ENCODE measurements around the gene ADGRD2. TPM values are rescaled to one million over a fixed set of nuclear protein-coding genes. Genes with fewer than 3 reads are reported as not detected.

ADGRD2 gene
- polyA plus RNA-seq, 4 donors = not detected

DNA sequence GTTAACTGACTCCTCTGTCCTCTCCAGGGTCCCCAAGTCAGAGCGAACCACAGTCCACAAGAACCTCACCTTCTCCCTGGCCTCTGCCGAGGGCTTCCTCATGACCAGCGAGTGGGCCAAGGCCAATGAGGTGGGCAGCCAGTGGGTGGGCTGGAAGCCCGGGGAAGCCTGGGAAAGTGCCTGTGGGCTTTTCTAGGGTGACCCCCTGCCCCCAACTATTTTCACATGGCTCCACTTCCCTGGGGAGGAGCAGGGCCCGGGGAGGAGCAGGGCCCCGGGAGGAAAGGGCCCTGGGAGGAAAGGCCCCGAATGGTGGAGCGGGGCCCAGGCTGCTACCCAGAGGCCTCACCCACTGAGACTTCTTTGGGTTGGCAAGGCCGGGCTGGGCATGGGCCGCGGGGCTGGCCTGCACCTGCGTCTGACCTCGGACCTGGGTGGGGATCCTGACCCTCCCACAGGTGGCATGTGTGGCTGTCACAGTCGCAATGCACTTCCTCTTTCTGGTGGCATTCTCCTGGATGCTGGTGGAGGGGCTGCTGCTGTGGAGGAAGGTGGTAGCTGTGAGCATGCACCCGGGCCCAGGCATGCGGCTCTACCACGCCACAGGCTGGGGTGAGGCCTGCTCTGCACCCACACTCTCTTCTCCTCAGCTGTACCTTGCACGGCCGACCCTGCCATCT is 17.9 kb downstream of the ADGRD2 start:
- H3K27ac ChIP-seq (ENCODE audit: low read depth in 1 of 3, low read length in 2 of 3) = no peak overlapping the region
- H3K4me1 ChIP-seq (ENCODE audit: control insufficient read depth in 3 of 3, insufficient read depth in 2 of 3, low read depth in 1 of 3, low read length in 2 of 3) = no peaks in the 10 kb centered on the region
- 68 to 83% (median 82%) methylated on average over 17 to 19 of the region's 19 CpGs for WGBS, 3 donors
- FAIRE-seq (no peak), DNase-seq (no peak)
- H3K4me3 ChIP-seq (ENCODE audit: low read depth in 1 of 3, low read length in 3 of 3) = no peak overlapping the region
- peaks cover 0 to 5% (median 0%) of the 10 kb centered on the region in 3 donors for H3K27me3 ChIP-seq (ENCODE audit: control insufficient read depth in 3 of 3, insufficient read depth in 3 of 3, low read length in 3 of 3)
- no peaks in the 10 kb centered on the region for H3K36me3 ChIP-seq (ENCODE audit: control insufficient read depth in 3 of 3, insufficient read depth in 2 of 3, low read depth in 1 of 3, low read length in 3 of 3)
- no peaks in the 10 kb centered on the region for H3K9me3 ChIP-seq (ENCODE audit: control insufficient read depth in 2 of 2, insufficient read depth in 1 of 2, low read depth in 1 of 2, low read length in 1 of 2)

DNA sequence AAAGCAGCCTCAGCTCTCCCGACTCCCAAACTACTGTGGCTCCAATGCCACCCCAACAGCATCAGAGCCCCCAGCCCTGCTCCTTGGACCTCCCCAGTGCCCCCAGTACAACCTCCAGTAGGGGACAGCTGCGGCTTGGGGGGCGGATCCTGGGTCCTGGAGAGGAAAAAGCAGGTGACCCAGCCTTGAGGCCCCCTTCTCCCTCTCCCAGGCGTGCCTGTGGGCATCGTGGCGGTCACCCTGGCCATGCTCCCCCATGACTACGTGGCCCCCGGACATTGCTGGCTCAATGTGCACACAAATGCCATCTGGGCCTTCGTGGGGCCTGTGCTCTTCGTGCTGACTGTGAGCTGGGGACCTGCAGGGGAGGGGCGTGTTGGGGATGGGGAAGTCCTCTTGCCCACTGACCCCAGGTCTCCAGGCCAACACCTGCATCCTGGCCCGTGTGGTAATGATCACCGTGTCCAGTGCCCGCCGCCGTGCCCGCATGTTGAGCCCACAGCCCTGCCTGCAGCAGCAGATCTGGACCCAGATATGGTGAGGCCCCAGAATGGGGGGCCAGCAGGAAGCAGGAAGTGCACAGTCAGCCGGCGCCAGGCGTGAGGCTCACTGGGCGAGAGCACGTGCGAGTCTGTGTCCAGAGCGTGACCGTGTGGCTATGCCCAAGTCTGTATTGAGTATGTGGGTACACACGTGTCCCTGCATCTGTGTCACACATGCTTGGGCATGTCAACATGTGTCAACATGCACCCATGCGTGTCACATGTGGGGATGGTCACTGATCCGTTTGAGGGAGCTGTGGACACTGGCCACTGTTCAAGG is 19.0 kb downstream of the ADGRD2 start:
- Histone ChIP-seq H3K36me3 (ENCODE audit: control insufficient read depth in 3 of 3, insufficient read depth in 2 of 3, low read depth in 1 of 3, low read length in 3 of 3) (no peaks in the 10 kb centered on the region), H3K27me3 (ENCODE audit: control insufficient read depth in 3 of 3, insufficient read depth in 3 of 3, low read length in 3 of 3) (peaks cover 0 to 5% (median 2%) of the 10 kb centered on the region in 3 donors), H3K4me3 (ENCODE audit: low read depth in 1 of 3, low read length in 3 of 3) (no peak overlapping the region), H3K9me3 (ENCODE audit: control insufficient read depth in 2 of 2, insufficient read depth in 1 of 2, low read depth in 1 of 2, low read length in 1 of 2) (no peaks in the 10 kb centered on the region), H3K4me1 (ENCODE audit: control insufficient read depth in 3 of 3, insufficient read depth in 2 of 3, low read depth in 1 of 3, low read length in 2 of 3) (no peaks in the 10 kb centered on the region), H3K27ac (ENCODE audit: low read depth in 1 of 3, low read length in 2 of 3) (no peak overlapping the region)
- WGBS, 3 donors = 74 to 86% (median 80%) methylated on average over 26 to 28 of the region's 28 CpGs
- FAIRE-seq = no peak
- DNase-seq = no peak

DNA sequence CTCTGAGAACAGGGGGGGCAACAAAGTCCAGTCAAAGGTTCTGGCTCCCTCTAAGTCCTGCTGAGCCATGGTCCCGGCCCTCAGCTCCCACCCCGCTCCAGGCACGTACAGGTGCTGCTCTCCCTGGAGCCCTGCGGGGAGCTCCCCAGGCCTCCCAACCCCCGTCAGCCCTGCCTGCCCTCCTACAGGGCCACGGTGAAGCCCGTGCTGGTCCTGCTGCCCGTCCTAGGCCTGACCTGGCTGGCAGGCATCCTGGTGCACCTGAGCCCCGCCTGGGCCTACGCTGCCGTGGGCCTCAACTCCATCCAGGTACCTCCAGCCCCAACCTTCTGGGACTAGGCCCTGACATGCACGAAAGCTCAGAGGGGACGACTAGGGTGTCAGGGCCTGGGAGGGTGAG is 20.1 kb downstream of the ADGRD2 start:
- Histone ChIP-seq H3K36me3 (ENCODE audit: control insufficient read depth in 3 of 3, insufficient read depth in 2 of 3, low read depth in 1 of 3, low read length in 3 of 3) (no peaks in the 10 kb centered on the region), H3K27ac (ENCODE audit: low read depth in 1 of 3, low read length in 2 of 3) (no peak overlapping the region), H3K4me3 (ENCODE audit: low read depth in 1 of 3, low read length in 3 of 3) (no peak overlapping the region), H3K9me3 (ENCODE audit: control insufficient read depth in 2 of 2, insufficient read depth in 1 of 2, low read depth in 1 of 2, low read length in 1 of 2) (no peaks in the 10 kb centered on the region), H3K4me1 (ENCODE audit: control insufficient read depth in 3 of 3, insufficient read depth in 2 of 3, low read depth in 1 of 3, low read length in 2 of 3) (no peaks in the 10 kb centered on the region), H3K27me3 (ENCODE audit: control insufficient read depth in 3 of 3, insufficient read depth in 3 of 3, low read length in 3 of 3) (peaks cover 0 to 8% (median 2%) of the 10 kb centered on the region in 3 donors)
- FAIRE-seq = no peak
- WGBS, 3 donors = 82 to 89% (median 87%) methylated on average over 13 of the region's 13 CpGs
- no peak for DNase-seq

DNA sequence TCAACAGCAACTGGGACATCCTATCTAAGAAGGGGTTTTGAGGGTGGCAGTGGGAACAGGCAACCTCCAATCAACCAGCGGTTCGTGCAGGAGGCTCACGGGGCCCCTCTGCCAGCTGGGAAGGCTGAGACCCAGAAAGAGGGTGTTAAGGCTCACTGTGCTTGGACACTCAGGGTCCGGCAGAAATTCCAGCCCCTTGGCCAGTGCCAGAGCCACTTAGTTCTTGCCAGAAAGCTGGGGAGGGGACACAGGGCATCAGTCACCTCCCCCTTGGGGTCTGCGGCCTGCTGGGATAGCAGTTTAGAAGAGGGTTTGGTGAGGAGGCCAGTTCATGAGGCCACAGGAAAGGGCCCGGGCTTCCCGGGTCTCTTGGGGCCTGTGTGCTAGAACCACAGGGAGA is 20.5 kb downstream of the ADGRD2 start:
- WGBS, 3 donors = 77 to 88% (median 84%) methylated on average over 7 of the region's 7 CpGs
- Histone ChIP-seq H3K9me3 (ENCODE audit: control insufficient read depth in 2 of 2, insufficient read depth in 1 of 2, low read depth in 1 of 2, low read length in 1 of 2) (no peaks in the 10 kb centered on the region), H3K4me3 (ENCODE audit: low read depth in 1 of 3, low read length in 3 of 3) (no peak overlapping the region), H3K36me3 (ENCODE audit: control insufficient read depth in 3 of 3, insufficient read depth in 2 of 3, low read depth in 1 of 3, low read length in 3 of 3) (no peaks in the 10 kb centered on the region), H3K27ac (ENCODE audit: low read depth in 1 of 3, low read length in 2 of 3) (no peak overlapping the region), H3K4me1 (ENCODE audit: control insufficient read depth in 3 of 3, insufficient read depth in 2 of 3, low read depth in 1 of 3, low read length in 2 of 3) (no peaks in the 10 kb centered on the region), H3K27me3 (ENCODE audit: control insufficient read depth in 3 of 3, insufficient read depth in 3 of 3, low read length in 3 of 3) (peaks cover 0 to 8% (median 2%) of the 10 kb centered on the region in 3 donors)
- no peak for FAIRE-seq
- no peak for DNase-seq

DNA sequence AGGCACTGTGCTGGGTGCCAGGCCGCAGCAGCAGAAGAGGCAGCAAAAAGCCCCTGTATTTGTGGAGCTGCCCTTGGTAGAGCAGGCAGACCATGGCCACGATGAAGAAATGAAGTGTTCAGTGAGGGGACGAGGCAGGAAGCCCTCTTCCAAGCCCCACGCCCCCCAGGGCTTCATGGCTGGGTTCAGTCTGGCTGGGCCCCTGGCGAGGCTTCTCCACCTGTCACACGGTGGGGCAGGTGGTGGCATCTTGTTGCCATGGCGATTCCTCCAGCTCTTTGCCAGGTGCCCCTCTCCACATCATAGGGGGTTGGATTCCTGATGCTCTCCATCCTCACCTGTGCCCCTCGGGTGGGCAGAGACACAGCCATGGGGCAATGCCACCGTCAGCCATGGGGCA is 21.5 kb downstream of the ADGRD2 start:
- Histone ChIP-seq H3K4me1 (ENCODE audit: control insufficient read depth in 3 of 3, insufficient read depth in 2 of 3, low read depth in 1 of 3, low read length in 2 of 3) (no peaks in the 10 kb centered on the region), H3K27me3 (ENCODE audit: control insufficient read depth in 3 of 3, insufficient read depth in 3 of 3, low read length in 3 of 3) (peaks cover 0 to 17% (median 2%) of the 10 kb centered on the region in 3 donors), H3K36me3 (ENCODE audit: control insufficient read depth in 3 of 3, insufficient read depth in 2 of 3, low read depth in 1 of 3, low read length in 3 of 3) (no peaks in the 10 kb centered on the region), H3K9me3 (ENCODE audit: control insufficient read depth in 2 of 2, insufficient read depth in 1 of 2, low read depth in 1 of 2, low read length in 1 of 2) (no peaks in the 10 kb centered on the region), H3K27ac (ENCODE audit: low read depth in 1 of 3, low read length in 2 of 3) (no peak overlapping the region), H3K4me3 (ENCODE audit: low read depth in 1 of 3, low read length in 3 of 3) (no peak overlapping the region)
- DNase-seq (no peak), FAIRE-seq (no peak)
- WGBS, 3 donors = 72 to 87% (median 80%) methylated on average over 8 to 9 of the region's 9 CpGs

DNA sequence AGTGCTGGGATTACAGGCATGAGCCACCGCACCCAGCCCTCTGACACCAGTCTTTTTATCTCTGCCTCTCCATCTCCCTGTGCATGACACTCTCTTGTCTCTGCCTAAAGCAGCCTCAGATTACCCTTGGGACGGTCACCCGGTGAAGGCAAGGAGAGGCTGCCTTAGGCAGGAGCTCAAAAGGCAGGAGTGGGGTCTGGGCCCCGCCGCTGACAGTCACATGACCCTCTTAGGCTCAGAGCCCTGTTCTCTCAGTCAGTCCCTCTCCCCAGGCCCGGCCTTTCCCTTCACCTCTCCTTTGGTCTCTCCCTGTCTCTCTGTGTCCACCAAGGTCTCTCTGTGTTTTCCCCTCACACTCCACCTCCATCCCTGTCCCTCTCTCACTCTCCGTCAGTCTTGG is 22.5 kb downstream of the ADGRD2 start:
- Histone ChIP-seq H3K27ac (ENCODE audit: low read depth in 1 of 3, low read length in 2 of 3) (no peak overlapping the region), H3K27me3 (ENCODE audit: control insufficient read depth in 3 of 3, insufficient read depth in 3 of 3, low read length in 3 of 3) (peaks cover under 1 to 25% (median 2%) of the 10 kb centered on the region in 3 donors), H3K9me3 (ENCODE audit: control insufficient read depth in 2 of 2, insufficient read depth in 1 of 2, low read depth in 1 of 2, low read length in 1 of 2) (no peaks in the 10 kb centered on the region), H3K4me3 (ENCODE audit: low read depth in 1 of 3, low read length in 3 of 3) (no peak overlapping the region), H3K4me1 (ENCODE audit: control insufficient read depth in 3 of 3, insufficient read depth in 2 of 3, low read depth in 1 of 3, low read length in 2 of 3) (no peaks in the 10 kb centered on the region), H3K36me3 (ENCODE audit: control insufficient read depth in 3 of 3, insufficient read depth in 2 of 3, low read depth in 1 of 3, low read length in 3 of 3) (no peaks in the 10 kb centered on the region)
- WGBS, 3 donors = 59 to 74% (median 63%) methylated on average over 7 of the region's 7 CpGs
- DNase-seq (no peak), FAIRE-seq (no peak)

DNA sequence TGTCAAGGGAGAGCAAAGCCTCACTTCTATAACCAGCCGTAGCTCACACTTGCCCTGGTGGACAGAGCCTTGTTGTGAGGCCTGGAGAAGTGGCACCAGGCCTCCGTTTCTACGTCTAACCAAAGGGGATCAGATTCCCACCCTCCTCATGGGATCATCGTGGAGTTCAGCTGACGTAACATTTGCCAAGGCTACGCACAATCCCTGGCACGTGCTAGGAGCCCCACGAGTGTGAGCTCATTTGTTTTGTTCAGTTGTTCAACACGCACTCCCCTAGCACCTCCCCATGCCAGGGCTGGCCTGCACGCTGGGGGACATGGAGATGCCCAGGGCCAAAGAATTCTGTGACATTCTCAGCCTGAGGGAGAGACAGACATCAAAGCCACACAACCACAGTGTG is 23.1 kb downstream of the ADGRD2 start:
- WGBS, 3 donors = 74 to 86% (median 79%) methylated on average over 10 of the region's 10 CpGs
- Histone ChIP-seq H3K4me3 (ENCODE audit: low read depth in 1 of 3, low read length in 3 of 3) (no peak overlapping the region), H3K9me3 (ENCODE audit: control insufficient read depth in 2 of 2, insufficient read depth in 1 of 2, low read depth in 1 of 2, low read length in 1 of 2) (no peaks in the 10 kb centered on the region), H3K4me1 (ENCODE audit: control insufficient read depth in 3 of 3, insufficient read depth in 2 of 3, low read depth in 1 of 3, low read length in 2 of 3) (no peaks in the 10 kb centered on the region), H3K27me3 (ENCODE audit: control insufficient read depth in 3 of 3, insufficient read depth in 3 of 3, low read length in 3 of 3) (peaks cover 2 to 30% (median 4%) of the 10 kb centered on the region in 3 donors), H3K36me3 (ENCODE audit: control insufficient read depth in 3 of 3, insufficient read depth in 2 of 3, low read depth in 1 of 3, low read length in 3 of 3) (no peaks in the 10 kb centered on the region), H3K27ac (ENCODE audit: low read depth in 1 of 3, low read length in 2 of 3) (no peak overlapping the region)
- FAIRE-seq (no peak), DNase-seq (no peak)

DNA sequence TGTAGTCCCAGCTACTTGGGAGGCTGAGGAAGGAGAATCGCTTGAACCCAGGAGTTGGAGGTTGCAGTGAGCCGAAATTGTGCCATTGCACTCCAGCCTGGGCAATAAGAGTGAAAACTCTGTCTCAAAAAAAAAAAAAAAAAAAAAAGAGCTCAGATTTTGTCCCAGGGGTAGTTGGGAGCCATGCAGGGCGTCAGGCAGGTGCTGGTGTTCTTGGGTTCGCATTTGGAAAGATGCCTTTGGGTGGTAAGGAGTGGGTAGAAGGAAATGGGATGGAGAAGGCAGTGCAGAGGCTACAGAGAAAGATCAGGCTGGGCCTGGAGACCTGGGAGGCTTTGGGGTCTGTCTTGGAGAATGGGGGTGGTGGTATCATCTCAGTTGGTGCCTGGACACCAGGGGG is 23.9 kb downstream of the ADGRD2 start:
- Histone ChIP-seq H3K36me3 (ENCODE audit: control insufficient read depth in 3 of 3, insufficient read depth in 2 of 3, low read depth in 1 of 3, low read length in 3 of 3) (no peaks in the 10 kb centered on the region), H3K27me3 (ENCODE audit: control insufficient read depth in 3 of 3, insufficient read depth in 3 of 3, low read length in 3 of 3) (peaks cover 4 to 39% (median 7%) of the 10 kb centered on the region in 3 donors), H3K4me1 (ENCODE audit: control insufficient read depth in 3 of 3, insufficient read depth in 2 of 3, low read depth in 1 of 3, low read length in 2 of 3) (no peaks in the 10 kb centered on the region), H3K9me3 (ENCODE audit: control insufficient read depth in 2 of 2, insufficient read depth in 1 of 2, low read depth in 1 of 2, low read length in 1 of 2) (no peaks in the 10 kb centered on the region), H3K27ac (ENCODE audit: low read depth in 1 of 3, low read length in 2 of 3) (no peak overlapping the region), H3K4me3 (ENCODE audit: low read depth in 1 of 3, low read length in 3 of 3) (no peak overlapping the region)
- FAIRE-seq (no peak), DNase-seq (no peak)
- 69 to 83% (median 77%) methylated on average over 4 of the region's 4 CpGs for WGBS, 3 donors
